ENCODE results near the gene CBLN3.

Gene CBLN3

DNA sequence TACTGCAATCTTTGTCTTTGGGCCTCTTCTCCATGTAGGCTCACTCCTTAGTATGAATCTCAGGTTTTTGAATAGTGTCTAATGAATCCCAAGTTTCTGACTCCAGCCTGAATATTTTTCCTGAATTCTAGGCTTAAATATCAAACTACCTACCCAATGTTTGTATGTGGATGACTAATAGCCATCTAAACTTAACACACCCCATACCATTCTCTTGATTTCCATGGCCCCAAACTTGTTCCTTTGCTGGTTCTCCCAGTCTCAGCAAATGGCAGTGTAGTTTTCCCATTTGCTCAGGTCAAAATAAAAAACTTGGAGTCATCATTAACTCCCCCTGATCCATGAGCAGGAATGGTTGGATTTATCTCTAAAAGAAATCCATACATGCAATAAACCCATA lies 31.9 kb upstream of the CBLN3 start:
- H3K23ac ChIP-seq (ENCODE audit: low read depth, low read length, poor library complexity), result no peak overlapping the region
- no peak for DNase-seq (ENCODE audit: low spot score)
- peaks cover 2 to 9% of the 10 kb centered on the region in 2 donors for H3K36me3 ChIP-seq (replicated peaks in 1 of 2; ENCODE audit: control insufficient read depth in 2 of 2, insufficient read depth in 2 of 2, low read length in 2 of 2)
- H2BK5ac ChIP-seq (ENCODE audit: low read length), result no peak overlapping the region
- no peak overlapping the region for H3K18ac ChIP-seq (ENCODE audit: low read length)
- H2BK12ac ChIP-seq (ENCODE audit: low read length), result no peak overlapping the region
- no peak overlapping the region for H2BK120ac ChIP-seq (ENCODE audit: low read depth, low read length)
- H3K27me3 ChIP-seq (ENCODE audit: control insufficient read depth in 3 of 3, insufficient read depth in 3 of 3, low read depth in 1 of 3, low read length in 3 of 3), result no peaks in the 10 kb centered on the region
- H4K91ac ChIP-seq (ENCODE audit: low read depth, low read length, poor library complexity), result no peak overlapping the region
- H2BK15ac ChIP-seq (ENCODE audit: low read length), result no peak overlapping the region
- H4K8ac ChIP-seq (ENCODE audit: low read depth, low read length), result no peak overlapping the region
- no peak overlapping the region for H3K4me3 ChIP-seq (ENCODE audit: low read length in 2 of 2)
- no peak overlapping the region for H2AK5ac ChIP-seq (ENCODE audit: low read depth, low read length)
- H3K9ac ChIP-seq (ENCODE audit: low read depth, low read length, poor library complexity), result no peak overlapping the region
- H3K4me1 ChIP-seq (ENCODE audit: control insufficient read depth in 2 of 2, insufficient read depth in 1 of 2, low read depth in 1 of 2, low read length in 2 of 2), result no peaks in the 10 kb centered on the region
- H3K14ac ChIP-seq (ENCODE audit: low read length), result no peak overlapping the region
- H3K4me2 ChIP-seq (ENCODE audit: insufficient read depth, low read length, poor library complexity, severe bottlenecking), result no peak overlapping the region
- no peak overlapping the region for H3K4ac ChIP-seq (ENCODE audit: low read length)
- H3K9me3 ChIP-seq (replicated peaks in 1 of 2; ENCODE audit: control insufficient read depth in 2 of 2, insufficient read depth in 1 of 2, low read depth in 1 of 2, low read length in 2 of 2), result peaks cover 0 to 7% of the 10 kb centered on the region in 2 donors
- no peak overlapping the region for H3K27ac ChIP-seq (replicated peaks; ENCODE audit: low read length)
- no peak overlapping the region for H2AFZ ChIP-seq (ENCODE audit: low read length)
- H3K79me1 ChIP-seq (ENCODE audit: low read depth, low read length), result no peaks in the 10 kb centered on the region

DNA sequence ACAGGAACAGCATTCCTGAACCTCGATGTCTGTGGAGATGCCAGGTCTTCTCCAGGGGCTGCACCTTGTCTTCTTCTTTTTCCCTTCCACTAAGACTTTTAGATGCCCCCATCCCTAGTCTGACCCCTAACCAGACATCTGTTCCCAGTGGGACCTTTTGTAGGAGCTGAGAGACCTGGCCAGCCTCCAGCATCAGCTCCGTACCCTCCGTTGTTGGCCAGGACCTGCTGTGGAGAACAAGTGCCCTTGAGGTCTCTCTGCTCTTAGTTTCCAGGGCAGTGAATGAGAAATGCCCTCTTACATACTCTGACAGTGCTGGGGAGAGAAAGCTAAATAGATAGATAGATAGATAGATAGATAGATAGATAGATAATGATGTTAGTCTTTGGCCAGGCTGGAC lies 29.9 kb upstream of the CBLN3 start:
- H3K18ac ChIP-seq (ENCODE audit: low read length), result no peak overlapping the region
- H3K27ac ChIP-seq (replicated peaks; ENCODE audit: low read length), result no peak overlapping the region
- H2AK5ac ChIP-seq (ENCODE audit: low read depth, low read length), result no peak overlapping the region
- H3K4me1 ChIP-seq (ENCODE audit: control insufficient read depth in 2 of 2, insufficient read depth in 1 of 2, low read depth in 1 of 2, low read length in 2 of 2), result no peaks in the 10 kb centered on the region
- no peak overlapping the region for H2BK120ac ChIP-seq (ENCODE audit: low read depth, low read length)
- no peak overlapping the region for H3K14ac ChIP-seq (ENCODE audit: low read length)
- no peak overlapping the region for H2AFZ ChIP-seq (ENCODE audit: low read length)
- H2BK15ac ChIP-seq (ENCODE audit: low read length), result no peak overlapping the region
- no CpG with 5 or more reads among the region's 3 CpGs for WGBS, 2 donors (ENCODE audit: extremely low coverage in 2 of 2, insufficient read length in 2 of 2, insufficient replicate concordance in 1 of 2)
- no peak overlapping the region for H3K9ac ChIP-seq (ENCODE audit: low read depth, low read length, poor library complexity)
- no peak overlapping the region for H3K4me3 ChIP-seq (ENCODE audit: low read length in 2 of 2)
- H4K91ac ChIP-seq (ENCODE audit: low read depth, low read length, poor library complexity), result no peak overlapping the region
- no peaks in the 10 kb centered on the region for H3K27me3 ChIP-seq (ENCODE audit: control insufficient read depth in 3 of 3, insufficient read depth in 3 of 3, low read depth in 1 of 3, low read length in 3 of 3)
- H4K8ac ChIP-seq (ENCODE audit: low read depth, low read length), result no peak overlapping the region
- DNase-seq (ENCODE audit: low spot score), result no peak
- no peak overlapping the region for H3K4ac ChIP-seq (ENCODE audit: low read length)
- no peak overlapping the region for H3K4me2 ChIP-seq (ENCODE audit: insufficient read depth, low read length, poor library complexity, severe bottlenecking)
- no peak overlapping the region for H2BK12ac ChIP-seq (ENCODE audit: low read length)
- H3K36me3 ChIP-seq (replicated peaks in 1 of 2; ENCODE audit: control insufficient read depth in 2 of 2, insufficient read depth in 2 of 2, low read length in 2 of 2), result peaks cover 2 to 9% of the 10 kb centered on the region in 2 donors
- H2BK5ac ChIP-seq (ENCODE audit: low read length), result no peak overlapping the region
- peaks cover 0 to 10% of the 10 kb centered on the region in 2 donors for H3K9me3 ChIP-seq (replicated peaks in 1 of 2; ENCODE audit: control insufficient read depth in 2 of 2, insufficient read depth in 1 of 2, low read depth in 1 of 2, low read length in 2 of 2)
- H3K23ac ChIP-seq (ENCODE audit: low read depth, low read length, poor library complexity), result no peak overlapping the region
- H3K79me1 ChIP-seq (ENCODE audit: low read depth, low read length), result peaks cover 2% of the 10 kb centered on the region

DNA sequence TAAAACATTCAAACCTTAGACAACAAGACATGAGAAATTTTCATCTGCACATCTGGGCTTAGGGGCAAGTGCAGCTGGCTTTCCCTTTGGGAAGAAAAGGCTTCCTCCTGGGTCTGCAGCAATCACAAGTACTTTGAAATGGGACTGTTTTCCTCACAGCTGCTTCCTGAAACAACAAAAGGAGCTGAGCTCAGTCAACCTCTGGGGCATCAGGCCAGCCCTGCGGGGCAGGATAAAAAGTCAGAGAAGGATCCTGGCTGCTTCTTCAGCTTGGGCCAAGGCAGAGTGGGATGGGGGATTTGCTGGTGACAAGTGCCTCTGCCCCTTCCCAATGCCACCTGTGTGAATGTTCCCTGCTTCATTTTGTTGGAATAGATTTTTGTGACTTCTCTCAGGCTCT lies 29.3 kb upstream of the CBLN3 start:
- no peak overlapping the region for H3K14ac ChIP-seq (ENCODE audit: low read length)
- WGBS, 2 donors (ENCODE audit: extremely low coverage in 2 of 2, insufficient read length in 2 of 2, insufficient replicate concordance in 1 of 2), result no CpG with 5 or more reads among the region's 1 CpG
- peaks cover 2 to 9% of the 10 kb centered on the region in 2 donors for H3K36me3 ChIP-seq (replicated peaks in 1 of 2; ENCODE audit: control insufficient read depth in 2 of 2, insufficient read depth in 2 of 2, low read length in 2 of 2)
- no peak for DNase-seq (ENCODE audit: low spot score)
- no peak overlapping the region for H3K18ac ChIP-seq (ENCODE audit: low read length)
- H3K27ac ChIP-seq (replicated peaks; ENCODE audit: low read length), result no peak overlapping the region
- H2BK5ac ChIP-seq (ENCODE audit: low read length), result no peak overlapping the region
- peaks cover 0 to 16% of the 10 kb centered on the region in 2 donors for H3K9me3 ChIP-seq (replicated peaks in 1 of 2; ENCODE audit: control insufficient read depth in 2 of 2, insufficient read depth in 1 of 2, low read depth in 1 of 2, low read length in 2 of 2)
- H3K4me2 ChIP-seq (ENCODE audit: insufficient read depth, low read length, poor library complexity, severe bottlenecking), result no peak overlapping the region
- peaks cover 2% of the 10 kb centered on the region for H3K79me1 ChIP-seq (ENCODE audit: low read depth, low read length)
- no peak overlapping the region for H3K4ac ChIP-seq (ENCODE audit: low read length)
- no peak overlapping the region for H4K91ac ChIP-seq (ENCODE audit: low read depth, low read length, poor library complexity)
- no peaks in the 10 kb centered on the region for H3K4me1 ChIP-seq (ENCODE audit: control insufficient read depth in 2 of 2, insufficient read depth in 1 of 2, low read depth in 1 of 2, low read length in 2 of 2)
- no peak overlapping the region for H2BK15ac ChIP-seq (ENCODE audit: low read length)
- no peak overlapping the region for H2BK12ac ChIP-seq (ENCODE audit: low read length)
- no peak overlapping the region for H4K8ac ChIP-seq (ENCODE audit: low read depth, low read length)
- no peak overlapping the region for H2AFZ ChIP-seq (ENCODE audit: low read length)
- no peaks in the 10 kb centered on the region for H3K27me3 ChIP-seq (ENCODE audit: control insufficient read depth in 3 of 3, insufficient read depth in 3 of 3, low read depth in 1 of 3, low read length in 3 of 3)
- H2BK120ac ChIP-seq (ENCODE audit: low read depth, low read length), result no peak overlapping the region
- H3K23ac ChIP-seq (ENCODE audit: low read depth, low read length, poor library complexity), result no peak overlapping the region
- no peak overlapping the region for H3K4me3 ChIP-seq (ENCODE audit: low read length in 2 of 2)
- H2AK5ac ChIP-seq (ENCODE audit: low read depth, low read length), result no peak overlapping the region
- H3K9ac ChIP-seq (ENCODE audit: low read depth, low read length, poor library complexity), result no peak overlapping the region

DNA sequence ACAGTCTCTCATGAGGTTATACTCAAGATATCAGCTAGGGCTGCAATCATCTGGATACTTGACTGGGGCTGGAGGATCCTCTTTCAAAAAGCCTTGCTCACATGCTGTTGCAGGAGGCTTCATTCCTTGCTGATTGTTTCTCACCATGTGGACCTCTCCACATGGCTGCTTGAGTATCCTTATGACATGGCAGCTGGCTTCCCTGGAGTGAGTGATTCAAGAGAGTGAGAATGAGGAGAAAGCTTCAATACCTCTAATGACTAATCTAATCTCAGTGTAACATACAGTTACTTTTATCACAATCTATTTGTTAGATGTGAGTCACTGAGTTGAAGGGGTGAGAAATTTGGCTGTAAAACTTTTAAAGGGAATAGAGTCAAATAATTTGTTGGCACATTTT lies 27.5 kb upstream of the CBLN3 start:
- Histone ChIP-seq H3K9me3 (replicated peaks in 1 of 2; ENCODE audit: control insufficient read depth in 2 of 2, insufficient read depth in 1 of 2, low read depth in 1 of 2, low read length in 2 of 2) (peaks cover 0 to 17% of the 10 kb centered on the region in 2 donors), H3K4me3 (ENCODE audit: low read length in 2 of 2) (no peak overlapping the region), H3K4me2 (ENCODE audit: insufficient read depth, low read length, poor library complexity, severe bottlenecking) (no peak overlapping the region), H2BK5ac (ENCODE audit: low read length) (no peak overlapping the region), H2AFZ (ENCODE audit: low read length) (no peak overlapping the region), H3K4ac (ENCODE audit: low read length) (no peak overlapping the region), H3K79me1 (ENCODE audit: low read depth, low read length) (peaks cover 2% of the 10 kb centered on the region), H3K4me1 (ENCODE audit: control insufficient read depth in 2 of 2, insufficient read depth in 1 of 2, low read depth in 1 of 2, low read length in 2 of 2) (no peaks in the 10 kb centered on the region), H3K18ac (ENCODE audit: low read length) (no peak overlapping the region), H3K27me3 (ENCODE audit: control insufficient read depth in 3 of 3, insufficient read depth in 3 of 3, low read depth in 1 of 3, low read length in 3 of 3) (no peaks in the 10 kb centered on the region), H3K27ac (replicated peaks; ENCODE audit: low read length) (no peak overlapping the region), H2BK120ac (ENCODE audit: low read depth, low read length) (no peak overlapping the region), H4K8ac (ENCODE audit: low read depth, low read length) (no peak overlapping the region), H3K9ac (ENCODE audit: low read depth, low read length, poor library complexity) (no peak overlapping the region), H3K36me3 (replicated peaks in 1 of 2; ENCODE audit: control insufficient read depth in 2 of 2, insufficient read depth in 2 of 2, low read length in 2 of 2) (peaks cover 0 to 9% of the 10 kb centered on the region in 2 donors), H3K14ac (ENCODE audit: low read length) (no peak overlapping the region), H2BK15ac (ENCODE audit: low read length) (no peak overlapping the region), H3K23ac (ENCODE audit: low read depth, low read length, poor library complexity) (no peak overlapping the region), H2AK5ac (ENCODE audit: low read depth, low read length) (no peak overlapping the region), H4K91ac (ENCODE audit: low read depth, low read length, poor library complexity) (no peak overlapping the region), H2BK12ac (ENCODE audit: low read length) (no peak overlapping the region)
- DNase-seq (ENCODE audit: low spot score), result no peak

All from neuronal stem cell (in vitro differentiated cells).